Fibroblast of skin of abdomen (primary cell): Measurements from ENCODE around the gene ZC3H10.
"Not testable (repeated sequence)": the region's sequence is repeated elsewhere in the genome, so short reads cannot be mapped to it uniquely, and the experiment has no call there.

ENCODE experiments used
- DNase-seq: peaks from one replicate; pipeline ENCODE4 v3.0.0-alpha.2; 2013

Gene ZC3H10

DNA sequence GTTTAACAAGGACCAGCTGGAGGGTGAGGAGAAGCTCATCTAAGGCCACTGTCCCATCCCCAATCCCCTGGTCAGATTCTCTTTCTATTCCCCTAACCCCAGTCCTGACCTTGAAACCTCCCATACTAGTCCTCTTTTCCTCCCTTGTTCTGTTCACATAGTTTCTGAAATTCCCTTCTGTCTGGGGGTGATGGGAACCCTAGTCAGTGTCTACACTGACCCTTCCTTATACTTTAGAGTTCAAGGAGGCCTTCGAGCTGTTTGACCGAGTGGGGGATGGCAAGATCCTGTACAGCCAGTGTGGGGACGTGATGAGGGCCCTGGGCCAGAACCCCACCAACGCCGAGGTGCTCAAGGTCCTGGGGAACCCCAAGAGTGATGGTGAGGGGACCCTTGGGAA, 36.8 kb downstream of the ZC3H10 start:
- DNase-seq: no peak

DNA sequence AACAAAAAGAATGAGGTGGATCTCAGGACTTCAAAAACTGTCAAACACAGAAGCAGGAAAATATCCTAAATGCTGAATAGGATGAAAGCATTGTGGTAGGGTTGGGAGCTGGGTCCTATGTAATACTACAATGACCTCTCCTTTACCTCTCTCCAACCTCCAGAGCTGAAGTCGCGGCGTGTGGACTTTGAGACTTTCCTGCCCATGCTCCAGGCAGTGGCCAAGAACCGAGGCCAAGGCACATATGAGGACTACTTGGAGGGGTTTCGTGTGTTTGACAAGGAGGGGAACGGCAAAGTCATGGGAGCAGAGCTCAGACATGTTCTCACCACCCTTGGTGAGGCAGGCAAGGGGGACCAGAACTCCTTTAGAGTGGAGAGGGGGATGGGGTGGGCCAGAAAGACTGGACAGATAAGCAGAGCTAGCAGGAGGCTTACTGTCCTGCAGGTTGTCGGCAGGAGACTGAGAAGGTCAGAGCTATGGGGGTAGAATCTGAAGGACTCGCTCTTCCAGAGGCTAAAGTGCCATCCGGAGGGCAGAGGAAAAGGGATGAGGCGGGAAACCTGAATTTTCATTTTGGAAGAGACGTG, 37.3 kb downstream of the ZC3H10 start:
- no peak for DNase-seq

DNA sequence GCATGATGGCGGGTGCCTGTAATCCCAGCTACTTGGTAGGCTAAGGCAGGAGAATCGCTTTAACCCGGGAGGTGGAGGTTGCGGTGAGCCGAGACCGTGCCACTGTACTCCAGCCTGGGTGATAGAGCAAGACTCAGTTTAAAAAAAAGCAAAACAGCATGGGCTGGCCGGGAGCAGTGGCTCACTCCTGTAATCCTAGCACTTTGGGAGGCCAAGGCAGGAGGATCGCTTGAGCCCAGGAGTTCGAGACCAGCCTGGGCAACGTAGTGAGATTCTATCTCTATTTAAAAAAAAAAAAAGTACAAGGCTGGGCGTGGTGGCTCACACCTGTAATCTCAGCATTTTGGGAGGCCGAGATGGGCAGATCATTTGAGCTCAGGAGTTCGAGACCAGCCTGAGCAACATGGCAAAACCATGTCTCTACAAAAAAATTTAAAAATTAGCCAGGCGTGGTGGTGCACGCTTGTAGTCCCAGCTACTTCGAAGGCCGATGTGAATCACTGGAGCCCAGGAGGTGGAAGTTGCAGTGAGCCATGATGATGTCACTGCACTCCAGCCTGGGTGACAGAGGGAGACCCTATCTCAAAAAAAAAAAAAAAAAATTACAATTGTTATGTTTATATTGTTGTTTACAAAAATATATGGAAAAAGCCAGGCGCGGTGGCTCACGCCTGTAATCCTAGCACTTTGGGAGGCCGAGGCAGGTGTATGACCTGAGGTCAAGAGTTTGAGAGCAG, 38.6 kb downstream of the ZC3H10 start:
- not testable (repeated sequence) for DNase-seq

DNA sequence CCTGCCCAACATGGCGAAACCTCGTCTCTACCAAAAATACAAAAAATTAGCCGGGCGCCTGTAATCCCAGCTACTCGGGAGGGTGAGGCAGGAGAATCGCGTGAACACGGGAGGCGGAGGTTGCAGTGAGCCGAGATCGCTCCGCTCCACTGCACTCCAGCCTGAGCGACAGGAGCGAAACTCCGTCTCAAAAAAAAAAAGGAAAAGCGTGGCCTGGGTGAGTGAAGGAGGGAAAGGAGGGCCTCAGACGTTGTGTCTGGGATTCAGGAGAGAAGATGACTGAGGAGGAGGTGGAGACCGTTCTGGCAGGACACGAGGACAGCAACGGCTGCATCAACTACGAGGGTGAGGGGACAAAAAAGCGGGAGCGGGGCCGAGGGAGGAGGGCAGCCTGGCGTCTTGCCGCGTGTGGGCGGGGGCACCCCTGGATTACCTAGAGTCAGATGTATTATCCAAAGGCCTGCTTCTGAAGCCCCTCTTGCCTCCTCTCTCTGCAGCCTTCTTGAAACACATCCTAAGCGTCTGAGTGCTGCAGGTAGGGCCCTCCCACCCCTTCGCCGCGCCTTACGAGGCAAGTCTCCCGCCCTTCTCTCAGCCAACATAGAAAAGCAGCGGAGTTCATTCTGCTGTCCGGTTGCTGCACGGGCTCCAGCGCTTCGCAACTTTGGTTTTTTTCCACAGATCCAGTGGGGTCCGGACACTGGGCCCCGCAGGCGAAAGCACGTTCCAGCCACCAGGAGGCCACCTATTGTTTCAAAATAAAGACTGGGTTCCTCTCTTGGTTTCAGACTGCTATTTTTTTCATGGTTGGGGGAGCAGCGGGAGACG, 39.3 kb downstream of the ZC3H10 start:
- DNase-seq: peak; percentile 91

DNA sequence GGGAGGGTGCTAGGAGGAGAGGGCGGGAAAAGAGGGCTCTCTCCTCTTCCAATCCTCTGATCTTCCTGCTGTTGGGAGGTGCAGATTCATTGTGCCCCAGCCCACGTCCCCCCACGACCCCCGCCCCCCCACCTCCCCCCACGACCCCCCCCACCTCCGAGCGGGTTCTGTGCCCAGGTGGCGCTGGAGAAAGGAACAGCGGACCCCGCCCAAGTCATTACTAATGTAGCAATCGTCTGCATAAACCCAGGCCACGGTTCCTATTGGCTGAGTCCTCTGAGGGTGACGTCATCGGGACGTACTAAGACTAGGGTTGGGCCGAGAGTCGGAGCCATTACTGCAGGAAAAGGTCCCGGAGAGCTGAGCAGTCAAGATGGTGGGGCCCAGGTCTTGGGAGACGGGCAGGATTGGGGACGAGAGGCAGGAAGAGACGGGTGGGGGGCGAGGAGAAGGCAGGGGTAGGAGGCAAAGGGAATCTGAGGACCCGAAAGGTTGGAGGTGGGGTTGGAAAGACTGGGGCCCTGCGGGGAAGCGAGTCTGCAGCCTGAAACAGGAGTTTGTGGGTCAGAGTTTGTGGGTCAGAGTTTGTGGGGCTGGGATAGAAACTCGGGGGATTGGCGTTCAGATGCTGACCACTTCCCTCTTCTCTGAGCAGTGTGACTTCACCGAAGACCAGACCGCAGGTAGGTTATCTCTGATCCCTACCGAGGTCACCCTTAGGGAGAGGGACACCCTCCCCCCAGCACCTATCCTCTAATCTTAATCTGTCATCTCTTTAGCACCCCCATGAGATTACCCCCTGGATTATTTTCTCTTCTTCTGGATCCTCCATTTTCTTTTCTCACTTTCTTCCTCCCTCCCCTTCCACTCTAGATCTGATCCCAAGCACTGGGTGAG, 40.2 kb downstream of the ZC3H10 start, which contains the start of gene MYL6:
Gene MYL6, plus strand, starts transcription at position 331 of the 897 bp plus-strand sequence. Its CDS starts 43 bp downstream, at position 374.
- DNase-seq: peak; percentile 98

DNA sequence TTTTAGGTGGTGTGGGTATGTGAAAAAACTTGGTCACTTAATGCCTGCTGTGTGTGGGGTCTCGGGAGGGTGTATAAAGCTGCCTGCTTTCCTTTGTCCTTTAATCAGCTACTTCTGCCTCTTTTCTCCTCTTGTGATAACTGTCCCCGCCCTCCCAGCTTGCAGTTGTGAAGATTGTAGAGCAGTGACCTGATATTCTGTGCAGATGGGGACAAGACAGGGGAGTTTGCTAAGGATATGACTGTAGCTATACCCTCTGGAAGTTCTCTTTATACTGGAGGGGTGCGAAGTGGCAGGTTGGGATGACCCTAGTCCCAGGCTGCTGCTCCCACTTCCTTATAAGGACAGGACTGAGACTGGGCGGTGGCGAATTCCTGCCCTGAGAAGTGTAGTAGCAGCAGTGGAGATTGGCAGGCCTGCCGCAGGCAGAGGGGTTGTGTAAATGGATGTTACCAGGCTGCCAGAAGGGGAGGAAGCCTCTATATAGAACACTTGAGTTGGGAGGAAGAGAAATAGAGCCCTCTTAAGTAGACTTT, 40.9 kb downstream of the ZC3H10 start:
- peak; percentile 81 for DNase-seq

DNA sequence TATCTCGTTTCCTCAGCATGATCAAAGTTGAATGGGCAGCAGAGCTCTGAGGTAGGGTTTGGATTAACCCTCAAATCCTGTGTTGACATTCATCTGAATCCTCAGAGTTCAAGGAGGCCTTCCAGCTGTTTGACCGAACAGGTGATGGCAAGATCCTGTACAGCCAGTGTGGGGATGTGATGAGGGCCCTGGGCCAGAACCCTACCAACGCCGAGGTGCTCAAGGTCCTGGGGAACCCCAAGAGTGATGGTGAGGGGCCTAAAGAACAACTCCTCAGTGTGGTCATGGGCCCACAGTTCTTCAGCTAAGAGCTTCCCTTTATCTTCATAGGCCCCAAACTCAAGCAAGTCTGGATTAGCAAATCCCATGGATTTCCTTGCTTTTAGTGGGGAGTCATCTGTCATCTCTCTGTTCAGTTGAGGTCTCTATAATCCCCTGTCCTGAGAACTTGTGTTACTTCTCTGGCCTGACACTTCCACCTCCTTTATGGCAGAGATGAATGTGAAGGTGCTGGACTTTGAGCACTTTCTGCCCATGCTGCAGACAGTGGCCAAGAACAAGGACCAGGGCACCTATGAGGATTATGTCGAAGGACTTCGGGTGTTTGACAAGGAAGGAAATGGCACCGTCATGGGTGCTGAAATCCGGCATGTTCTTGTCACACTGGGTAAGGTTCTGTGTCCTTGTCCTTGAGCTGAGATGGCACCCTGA, 41.6 kb downstream of the ZC3H10 start:
- no peak for DNase-seq

DNA sequence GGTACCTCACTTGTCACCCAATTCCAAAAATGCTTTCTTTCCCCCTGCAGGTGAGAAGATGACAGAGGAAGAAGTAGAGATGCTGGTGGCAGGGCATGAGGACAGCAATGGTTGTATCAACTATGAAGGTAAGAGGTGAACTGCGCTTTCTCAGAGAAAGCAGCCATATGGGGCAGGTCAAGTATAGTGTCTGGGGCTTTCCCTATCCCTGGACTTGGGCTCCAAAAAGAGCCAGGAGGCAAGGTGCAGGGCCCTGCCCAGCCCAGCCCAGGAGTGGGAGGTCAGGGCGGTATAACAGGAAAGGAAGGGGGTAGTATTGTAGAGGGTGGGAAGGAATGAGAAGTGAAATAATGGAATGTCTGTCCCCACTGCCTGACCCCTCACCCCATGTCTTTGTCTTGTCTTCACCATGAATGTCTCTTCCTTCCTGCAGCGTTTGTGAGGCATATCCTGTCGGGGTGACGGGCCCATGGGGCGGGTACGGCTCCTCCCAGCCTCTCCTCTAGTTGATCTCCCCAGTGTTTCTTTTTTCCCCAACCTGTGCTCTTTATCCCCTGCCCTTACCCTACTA, 42.2 kb downstream of the ZC3H10 start:
- peak; percentile 41 for DNase-seq

DNA sequence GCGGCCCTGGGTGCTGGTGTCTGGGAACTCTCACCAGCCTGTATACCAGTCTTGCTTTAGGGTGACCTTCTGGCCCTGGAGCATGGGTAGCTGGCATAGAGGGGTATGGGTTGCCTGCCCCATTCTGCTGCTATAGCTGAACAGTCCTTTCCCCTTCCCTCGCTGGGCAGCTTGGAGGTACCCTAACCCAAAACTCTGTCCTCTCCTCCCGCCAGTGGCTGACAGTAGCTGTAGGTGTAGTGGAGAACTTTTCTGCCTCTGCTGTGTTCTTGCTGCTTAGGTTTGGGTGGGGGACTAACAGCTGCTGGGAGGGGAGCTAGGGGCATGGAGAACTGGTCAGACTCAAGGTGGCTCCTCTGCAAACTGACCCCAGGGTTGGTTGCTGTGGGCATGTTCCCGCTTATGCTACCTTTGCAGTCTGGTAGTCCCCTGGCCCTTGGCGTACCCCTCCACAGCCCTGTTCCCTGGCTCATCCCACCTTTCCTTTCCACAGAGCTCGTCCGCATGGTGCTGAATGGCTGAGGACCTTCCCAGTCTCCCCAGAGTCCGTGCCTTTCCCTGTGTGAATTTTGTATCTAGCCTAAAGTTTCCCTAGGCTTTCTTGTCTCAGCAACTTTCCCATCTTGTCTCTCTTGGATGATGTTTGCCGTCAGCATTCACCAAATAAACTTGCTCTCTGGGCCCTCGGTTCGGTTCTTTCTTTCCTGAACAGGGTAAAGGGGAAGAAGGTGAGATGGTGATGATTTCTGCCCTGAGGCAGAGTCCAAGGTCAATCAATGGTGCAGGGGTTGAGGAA, 43.0 kb downstream of the ZC3H10 start:
- no peak for DNase-seq

DNA sequence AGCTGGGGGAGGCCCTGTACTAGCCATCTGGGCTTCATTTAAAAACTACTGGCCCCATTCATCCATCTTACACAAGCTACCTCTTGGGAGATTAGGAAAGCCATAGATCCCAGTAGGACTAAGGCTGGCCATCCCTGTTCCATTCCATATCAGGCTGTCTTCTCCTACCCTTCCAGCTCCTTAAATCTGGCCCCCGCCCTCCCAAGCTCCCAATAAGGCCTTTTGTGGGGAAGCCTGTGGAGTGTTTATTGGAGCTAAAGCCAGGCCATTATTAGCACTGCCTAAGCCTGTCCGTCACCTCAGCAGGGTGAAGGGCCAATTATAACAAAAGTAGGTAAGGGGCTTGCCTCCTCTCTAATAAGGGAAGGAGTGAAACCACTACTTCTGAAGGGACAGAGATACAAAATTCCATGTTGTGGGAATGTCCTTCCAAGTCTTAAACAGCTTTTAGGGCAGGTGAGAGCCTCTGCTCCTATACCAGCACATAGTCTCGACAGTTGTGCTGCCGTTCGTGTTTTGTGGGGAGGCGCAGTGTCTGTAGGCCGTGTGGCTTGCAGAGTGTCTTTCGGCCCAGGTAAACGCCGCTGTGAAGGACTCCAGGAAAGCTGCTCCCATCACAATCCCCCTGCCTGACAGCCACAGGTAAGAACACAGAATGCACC, 43.8 kb downstream of the ZC3H10 start:
- DNase-seq: no peak

DNA sequence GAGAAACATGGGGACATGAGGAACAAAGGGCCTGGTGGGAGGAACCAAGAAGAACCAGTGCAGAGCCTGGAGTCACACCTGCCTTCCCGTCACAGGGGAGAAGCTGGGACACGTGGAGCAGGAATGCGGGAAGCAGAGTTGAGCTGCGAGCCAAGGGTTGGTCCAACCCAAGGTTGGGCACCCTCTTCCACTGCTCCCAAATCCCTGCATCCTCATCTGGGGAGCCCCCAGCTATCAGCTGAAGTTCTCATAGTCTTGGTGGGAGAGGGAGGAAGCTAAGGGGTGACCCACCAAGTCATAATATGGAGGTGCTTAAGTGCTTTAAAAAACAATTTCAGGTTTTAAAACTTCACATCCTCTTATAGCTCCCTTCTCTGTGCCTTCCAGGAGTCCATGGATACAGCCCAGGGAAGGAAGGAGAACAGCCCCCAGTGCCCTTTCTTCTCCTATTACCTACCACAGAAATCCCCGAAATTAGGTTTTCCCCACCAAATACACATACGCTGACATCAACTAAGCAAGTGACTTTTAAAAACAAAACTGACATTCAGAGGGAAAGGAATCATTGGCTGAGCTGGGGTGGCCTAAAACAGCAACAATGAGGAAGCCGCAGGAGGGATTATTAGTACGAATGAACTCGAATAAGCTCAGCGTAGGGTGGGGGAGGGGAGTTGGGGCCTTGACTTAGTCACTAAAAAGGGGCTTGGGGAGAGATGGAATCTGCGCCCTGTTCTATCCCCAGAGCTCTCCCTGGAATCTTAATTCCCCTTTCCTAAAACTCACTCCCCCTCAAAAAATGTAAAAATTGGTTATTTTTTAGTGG, 44.6 kb downstream of the ZC3H10 start:
- DNase-seq: no peak

DNA sequence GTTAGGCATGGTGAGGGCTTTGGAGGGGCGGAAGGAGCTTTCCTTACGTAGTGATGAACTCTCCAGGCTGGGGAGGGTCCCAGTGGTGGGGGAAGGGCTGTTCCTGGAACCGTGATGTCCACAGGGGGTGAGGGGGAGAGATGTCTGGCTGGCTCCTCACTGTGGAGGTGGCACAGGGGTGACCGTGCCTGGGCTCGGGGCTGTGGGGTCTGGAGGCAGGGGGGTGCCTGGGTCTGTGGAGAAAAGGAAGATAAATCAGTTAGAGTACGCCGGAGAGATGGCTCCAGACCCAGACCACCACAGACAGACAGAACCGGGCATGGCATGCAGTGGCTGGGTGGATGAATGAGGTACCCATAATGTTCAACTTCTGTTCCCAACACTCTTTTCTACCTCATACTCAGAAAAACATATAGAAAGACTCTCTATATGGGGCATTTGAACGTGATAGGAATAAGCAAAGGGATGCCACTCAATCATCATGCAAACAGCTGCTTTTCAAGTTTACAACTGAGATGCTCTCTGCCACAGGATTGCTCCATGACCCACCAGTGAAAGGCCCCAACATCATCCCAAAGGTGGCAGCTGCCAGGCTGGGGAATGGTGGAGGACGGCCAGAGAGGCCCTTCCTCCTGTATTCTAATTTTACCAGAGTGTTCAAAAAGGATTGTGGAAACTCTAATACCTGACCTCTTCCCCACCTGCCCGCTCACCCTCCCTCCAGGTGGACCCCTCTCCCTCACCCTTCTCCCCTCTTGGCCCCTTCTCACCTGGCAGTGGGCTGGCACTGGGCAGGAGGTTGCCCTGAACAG, 45.7 kb downstream of the ZC3H10 start:
- DNase-seq: no peak

DNA sequence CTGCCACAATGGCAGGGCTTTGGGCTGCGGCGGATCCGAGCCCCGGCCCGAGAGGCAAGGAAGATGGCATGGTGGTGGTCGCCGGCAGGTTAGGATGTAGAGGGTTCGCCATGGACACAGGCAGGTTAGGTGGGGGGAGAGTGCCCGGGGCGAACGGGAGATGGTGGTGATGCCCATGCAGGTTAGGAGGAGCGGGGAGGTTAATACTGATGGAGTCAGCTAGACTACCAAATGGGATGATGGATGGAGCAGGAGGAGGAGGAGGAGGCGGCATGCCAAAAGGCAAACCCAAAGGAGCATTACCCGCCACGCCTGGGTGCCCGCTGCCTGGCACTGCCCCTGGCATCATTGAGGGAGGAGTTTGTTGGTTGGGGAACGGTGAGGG, 46.3 kb downstream of the ZC3H10 start:
- DNase-seq: no peak

DNA sequence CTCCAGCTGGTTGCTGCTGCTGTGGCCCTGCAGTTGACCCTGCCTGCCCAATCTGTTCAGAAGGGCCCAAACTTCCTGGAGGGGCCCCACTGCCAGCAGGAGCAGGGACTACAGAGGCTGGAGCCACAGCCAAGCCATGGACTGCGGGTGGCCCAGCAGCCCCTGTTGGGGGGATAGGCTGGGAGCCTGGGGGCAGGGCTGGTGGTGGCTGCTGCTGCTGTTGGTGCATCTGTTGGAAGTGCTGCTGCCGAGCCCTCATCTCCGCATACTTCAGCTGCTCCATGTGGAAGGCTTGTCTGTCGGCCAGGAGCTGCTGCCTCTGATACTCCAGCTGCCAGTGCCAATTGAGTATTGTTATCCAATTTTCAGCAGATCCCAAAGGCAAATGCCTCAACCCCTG, 47.3 kb downstream of the ZC3H10 start:
- no peak for DNase-seq

DNA sequence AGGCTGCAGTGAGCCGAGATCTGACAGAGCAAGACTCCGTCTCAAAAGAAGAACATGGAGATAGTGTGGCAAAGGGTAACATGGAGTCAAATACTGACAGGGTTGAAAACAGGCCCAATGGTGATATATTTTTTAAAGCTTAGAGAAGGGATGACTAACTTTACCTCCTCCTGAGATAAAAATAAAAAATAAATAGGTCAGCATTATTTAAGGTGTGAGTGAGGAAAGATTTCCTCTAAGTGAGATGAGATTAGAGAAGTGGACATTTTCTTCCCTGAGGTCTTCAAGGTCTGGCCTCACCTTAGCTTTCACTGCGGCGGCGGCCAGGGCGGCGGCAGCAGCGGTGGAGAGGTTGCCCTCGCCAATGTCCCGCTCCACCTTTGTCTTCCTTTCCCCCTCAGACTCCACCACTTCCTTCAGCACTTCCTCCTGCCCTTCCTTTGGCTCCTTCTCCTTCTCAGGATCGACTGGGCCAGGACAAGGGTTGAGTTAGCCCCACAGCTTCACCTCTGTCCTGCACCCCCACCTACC, 51.2 kb downstream of the ZC3H10 start:
- no peak for DNase-seq

DNA sequence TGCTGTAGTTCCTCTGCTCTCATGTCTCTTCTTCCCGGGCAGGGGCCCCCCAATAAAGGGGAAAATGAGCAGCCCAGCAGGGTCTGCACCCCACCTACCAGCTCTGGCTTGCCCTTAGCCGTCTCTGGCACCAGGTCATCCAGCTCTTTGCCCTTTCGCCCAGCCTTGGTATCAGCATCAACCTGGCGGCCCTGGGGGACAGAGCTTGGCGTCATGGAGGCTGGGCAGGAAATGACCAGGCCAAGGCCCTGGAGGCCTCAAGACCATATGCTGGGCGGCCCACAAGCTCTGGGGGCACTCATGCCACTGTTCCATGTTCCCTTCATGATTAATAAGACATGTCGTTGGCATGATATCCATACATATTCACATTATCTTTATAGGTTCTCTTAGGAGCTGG, 54.8 kb downstream of the ZC3H10 start:
- no peak for DNase-seq
